Measurements from ENCODE around the gene PEX5L.

- no peak for TF ChIP-seq REST (IDR thresholded peaks at IDR 0.05; ENCODE audit: unreplicated experiment)
- TF ChIP-seq, protein P1, sequence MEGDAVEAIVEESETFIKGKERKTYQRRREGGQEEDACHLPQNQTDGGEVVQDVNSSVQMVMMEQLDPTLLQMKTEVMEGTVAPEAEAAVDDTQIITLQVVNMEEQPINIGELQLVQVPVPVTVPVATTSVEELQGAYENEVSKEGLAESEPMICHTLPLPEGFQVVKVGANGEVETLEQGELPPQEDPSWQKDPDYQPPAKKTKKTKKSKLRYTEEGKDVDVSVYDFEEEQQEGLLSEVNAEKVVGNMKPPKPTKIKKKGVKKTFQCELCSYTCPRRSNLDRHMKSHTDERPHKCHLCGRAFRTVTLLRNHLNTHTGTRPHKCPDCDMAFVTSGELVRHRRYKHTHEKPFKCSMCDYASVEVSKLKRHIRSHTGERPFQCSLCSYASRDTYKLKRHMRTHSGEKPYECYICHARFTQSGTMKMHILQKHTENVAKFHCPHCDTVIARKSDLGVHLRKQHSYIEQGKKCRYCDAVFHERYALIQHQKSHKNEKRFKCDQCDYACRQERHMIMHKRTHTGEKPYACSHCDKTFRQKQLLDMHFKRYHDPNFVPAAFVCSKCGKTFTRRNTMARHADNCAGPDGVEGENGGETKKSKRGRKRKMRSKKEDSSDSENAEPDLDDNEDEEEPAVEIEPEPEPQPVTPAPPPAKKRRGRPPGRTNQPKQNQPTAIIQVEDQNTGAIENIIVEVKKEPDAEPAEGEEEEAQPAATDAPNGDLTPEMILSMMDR (conservative IDR thresholded peaks at IDR 0.05; ENCODE audit: low read depth in 2 of 2) = no peak
- no peak for TF ChIP-seq POLR2AphosphoS5 (IDR thresholded peaks at IDR 0.05; ENCODE audit: low read depth)
- no peak for TF ChIP-seq EZH2phosphoT487 (IDR thresholded peaks at IDR 0.05; ENCODE audit: unreplicated experiment)
- no peak for TF ChIP-seq STAT1 (IDR thresholded peaks at IDR 0.05; ENCODE audit: unreplicated experiment)
- no peak for TF ChIP-seq EZH2 (IDR thresholded peaks at IDR 0.05; ENCODE audit: low read depth, unreplicated experiment)
- TF ChIP-seq JUNB (IDR thresholded peaks at IDR 0.05; ENCODE audit: unreplicated experiment) = no peak
- TF ChIP-seq NANOG (IDR thresholded peaks at IDR 0.05; ENCODE audit: borderline replicate concordance) = no peak
- TF ChIP-seq, protein P2, sequence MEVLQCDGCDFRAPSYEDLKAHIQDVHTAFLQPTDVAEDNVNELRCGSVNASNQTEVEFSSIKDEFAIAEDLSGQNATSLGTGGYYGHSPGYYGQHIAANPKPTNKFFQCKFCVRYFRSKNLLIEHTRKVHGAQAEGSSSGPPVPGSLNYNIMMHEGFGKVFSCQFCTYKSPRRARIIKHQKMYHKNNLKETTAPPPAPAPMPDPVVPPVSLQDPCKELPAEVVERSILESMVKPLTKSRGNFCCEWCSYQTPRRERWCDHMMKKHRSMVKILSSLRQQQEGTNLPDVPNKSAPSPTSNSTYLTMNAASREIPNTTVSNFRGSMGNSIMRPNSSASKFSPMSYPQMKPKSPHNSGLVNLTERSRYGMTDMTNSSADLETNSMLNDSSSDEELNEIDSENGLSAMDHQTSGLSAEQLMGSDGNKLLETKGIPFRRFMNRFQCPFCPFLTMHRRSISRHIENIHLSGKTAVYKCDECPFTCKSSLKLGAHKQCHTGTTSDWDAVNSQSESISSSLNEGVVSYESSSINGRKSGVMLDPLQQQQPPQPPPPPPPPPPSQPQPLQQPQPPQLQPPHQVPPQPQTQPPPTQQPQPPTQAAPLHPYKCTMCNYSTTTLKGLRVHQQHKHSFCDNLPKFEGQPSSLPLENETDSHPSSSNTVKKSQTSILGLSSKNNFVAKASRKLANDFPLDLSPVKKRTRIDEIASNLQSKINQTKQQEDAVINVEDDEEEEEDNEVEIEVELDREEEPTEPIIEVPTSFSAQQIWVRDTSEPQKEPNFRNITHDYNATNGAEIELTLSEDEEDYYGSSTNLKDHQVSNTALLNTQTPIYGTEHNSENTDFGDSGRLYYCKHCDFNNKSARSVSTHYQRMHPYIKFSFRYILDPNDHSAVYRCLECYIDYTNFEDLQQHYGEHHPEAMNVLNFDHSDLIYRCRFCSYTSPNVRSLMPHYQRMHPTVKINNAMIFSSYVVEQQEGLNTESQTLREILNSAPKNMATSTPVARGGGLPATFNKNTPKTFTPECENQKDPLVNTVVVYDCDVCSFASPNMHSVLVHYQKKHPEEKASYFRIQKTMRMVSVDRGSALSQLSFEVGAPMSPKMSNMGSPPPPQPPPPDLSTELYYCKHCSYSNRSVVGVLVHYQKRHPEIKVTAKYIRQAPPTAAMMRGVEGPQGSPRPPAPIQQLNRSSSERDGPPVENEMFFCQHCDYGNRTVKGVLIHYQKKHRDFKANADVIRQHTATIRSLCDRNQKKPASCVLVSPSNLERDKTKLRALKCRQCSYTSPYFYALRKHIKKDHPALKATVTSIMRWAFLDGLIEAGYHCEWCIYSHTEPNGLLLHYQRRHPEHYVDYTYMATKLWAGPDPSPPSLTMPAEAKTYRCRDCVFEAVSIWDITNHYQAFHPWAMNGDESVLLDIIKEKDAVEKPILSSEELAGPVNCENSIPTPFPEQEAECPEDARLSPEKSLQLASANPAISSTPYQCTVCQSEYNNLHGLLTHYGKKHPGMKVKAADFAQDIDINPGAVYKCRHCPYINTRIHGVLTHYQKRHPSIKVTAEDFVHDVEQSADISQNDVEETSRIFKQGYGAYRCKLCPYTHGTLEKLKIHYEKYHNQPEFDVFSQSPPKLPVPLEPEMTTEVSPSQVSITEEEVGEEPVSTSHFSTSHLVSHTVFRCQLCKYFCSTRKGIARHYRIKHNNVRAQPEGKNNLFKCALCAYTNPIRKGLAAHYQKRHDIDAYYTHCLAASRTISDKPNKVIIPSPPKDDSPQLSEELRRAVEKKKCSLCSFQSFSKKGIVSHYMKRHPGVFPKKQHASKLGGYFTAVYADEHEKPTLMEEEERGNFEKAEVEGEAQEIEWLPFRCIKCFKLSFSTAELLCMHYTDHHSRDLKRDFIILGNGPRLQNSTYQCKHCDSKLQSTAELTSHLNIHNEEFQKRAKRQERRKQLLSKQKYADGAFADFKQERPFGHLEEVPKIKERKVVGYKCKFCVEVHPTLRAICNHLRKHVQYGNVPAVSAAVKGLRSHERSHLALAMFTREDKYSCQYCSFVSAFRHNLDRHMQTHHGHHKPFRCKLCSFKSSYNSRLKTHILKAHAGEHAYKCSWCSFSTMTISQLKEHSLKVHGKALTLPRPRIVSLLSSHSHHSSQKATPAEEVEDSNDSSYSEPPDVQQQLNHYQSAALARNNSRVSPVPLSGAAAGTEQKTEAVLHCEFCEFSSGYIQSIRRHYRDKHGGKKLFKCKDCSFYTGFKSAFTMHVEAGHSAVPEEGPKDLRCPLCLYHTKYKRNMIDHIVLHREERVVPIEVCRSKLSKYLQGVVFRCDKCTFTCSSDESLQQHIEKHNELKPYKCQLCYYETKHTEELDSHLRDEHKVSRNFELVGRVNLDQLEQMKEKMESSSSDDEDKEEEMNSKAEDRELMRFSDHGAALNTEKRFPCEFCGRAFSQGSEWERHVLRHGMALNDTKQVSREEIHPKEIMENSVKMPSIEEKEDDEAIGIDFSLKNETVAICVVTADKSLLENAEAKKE (CRISPR knock-in tag; IDR thresholded peaks at IDR 0.05) = no peak
- no peak for TF ChIP-seq ZNF114 (CRISPR knock-in tag; IDR thresholded peaks at IDR 0.05)
- TF ChIP-seq ZNF331 (CRISPR knock-in tag; IDR thresholded peaks at IDR 0.05; ENCODE audit: low read depth) = no peak
These were observed 81.5 kb downstream of the PEX5L start for GRCh38 chr3:179955286-179955685.
